Activated CD4-positive, alpha-beta T cell treated with anti-CD3 and anti-CD28 coated beads, Interleukin-2, amount 50 U/mL, for 24 hours (primary cell): Measurements from ENCODE around the gene STRA8.

ENCODE experiments used
- DNase-seq, 2 donors: peaks; one replicate each; pipeline ENCODE4 v3.0.0-alpha.2; 2020; ENCODE audit warnings: low read depth in 1 of 2, low spot score in 1 of 2

The STRA8 gene

DNA sequence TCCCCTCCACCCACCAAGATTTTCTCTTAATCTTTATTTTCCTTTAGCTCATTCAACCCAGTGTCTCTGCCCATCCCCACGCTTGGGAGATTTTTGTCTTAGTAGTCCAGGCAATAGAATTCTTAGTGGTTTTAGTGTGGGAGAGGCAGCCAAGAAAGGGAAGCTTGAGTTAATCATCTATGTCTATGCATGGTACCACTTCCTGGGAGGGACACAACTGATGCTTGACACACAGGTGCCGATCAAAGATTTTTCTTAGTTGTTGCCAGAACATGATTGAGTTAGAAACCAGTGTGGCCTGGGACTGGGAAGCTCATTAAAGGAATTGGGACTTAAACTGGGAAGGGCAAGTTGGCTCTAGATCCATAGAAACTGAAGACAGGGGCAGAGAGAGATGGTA lies 3.1 kb downstream of the STRA8 start:
- no peak for DNase-seq

GRCh38 chr7:135238112-135238744 lies 4.6 kb downstream of the STRA8 start:
- DNase-seq: no peak

DNA sequence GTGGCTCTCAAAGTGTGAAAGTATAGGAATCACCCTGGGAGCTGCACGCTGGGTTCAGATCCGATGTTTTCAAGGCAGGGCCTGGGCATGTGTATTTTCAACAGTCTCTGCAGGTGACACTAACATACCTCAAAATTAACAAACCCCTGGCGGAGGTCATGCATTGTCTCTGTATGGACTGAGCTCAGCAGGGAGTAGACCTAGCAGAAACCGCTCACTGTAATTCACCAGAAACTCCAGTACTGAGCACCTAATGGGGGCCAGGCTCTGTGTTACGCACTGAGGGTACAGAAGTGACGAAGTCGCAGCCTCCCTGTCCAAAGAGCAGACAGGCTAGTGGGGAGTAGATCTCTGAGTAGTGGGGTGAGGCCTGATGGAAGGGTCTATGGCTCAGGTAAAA lies 5.6 kb downstream of the STRA8 start:
- DNase-seq: no peak

DNA sequence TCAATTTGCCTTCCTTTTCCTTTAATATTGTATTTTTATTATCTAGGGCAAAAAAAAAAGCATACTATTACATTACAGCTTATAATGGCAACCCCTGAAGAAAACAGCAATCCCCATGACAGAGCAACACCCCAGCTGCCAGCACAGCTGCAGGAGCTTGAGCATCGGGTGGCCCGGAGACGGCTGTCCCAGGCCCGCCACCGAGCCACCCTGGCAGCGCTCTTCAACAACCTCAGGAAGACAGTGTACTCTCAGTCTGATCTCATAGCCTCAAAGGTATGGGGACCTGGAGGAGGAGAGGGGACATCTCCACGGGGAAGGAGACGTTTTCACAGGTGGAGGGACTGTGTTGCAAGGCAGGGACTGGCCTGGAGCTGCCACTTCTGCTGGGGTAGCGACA lies 6.8 kb downstream of the STRA8 start:
- DNase-seq: no peak

DNA sequence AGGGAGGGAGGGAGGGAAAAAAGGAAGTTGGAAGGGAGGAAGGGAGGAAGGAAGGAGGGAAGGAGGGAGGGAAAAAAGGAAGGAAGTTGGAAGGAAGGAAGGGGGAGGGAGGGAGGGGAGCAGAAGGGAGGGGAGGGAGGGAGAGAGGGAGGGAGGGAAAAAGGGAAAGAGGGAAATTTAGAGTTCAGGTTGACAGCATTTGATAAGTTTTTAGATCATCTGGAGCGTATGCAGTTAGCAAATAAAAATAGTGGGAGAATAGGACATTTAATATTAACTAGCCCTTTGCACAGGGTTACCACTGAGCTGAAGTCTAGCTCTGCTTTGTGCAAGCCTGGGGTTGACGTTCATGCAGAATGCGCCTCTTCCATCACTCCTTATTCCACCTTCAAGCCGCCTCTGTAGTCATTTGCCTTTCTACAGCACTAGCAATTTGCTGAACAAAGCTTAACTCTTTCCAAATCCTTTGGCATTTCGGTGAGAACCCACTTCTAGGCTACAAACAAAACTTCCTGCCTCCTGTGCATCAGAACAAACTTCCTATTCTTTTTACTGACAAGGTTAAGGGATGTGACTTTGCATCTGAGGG lies 8.6 kb downstream of the STRA8 start:
- no peak for DNase-seq

GRCh38 chr7:135245226-135246190 lies 11.9 kb downstream of the STRA8 start:
- no peak for DNase-seq

DNA sequence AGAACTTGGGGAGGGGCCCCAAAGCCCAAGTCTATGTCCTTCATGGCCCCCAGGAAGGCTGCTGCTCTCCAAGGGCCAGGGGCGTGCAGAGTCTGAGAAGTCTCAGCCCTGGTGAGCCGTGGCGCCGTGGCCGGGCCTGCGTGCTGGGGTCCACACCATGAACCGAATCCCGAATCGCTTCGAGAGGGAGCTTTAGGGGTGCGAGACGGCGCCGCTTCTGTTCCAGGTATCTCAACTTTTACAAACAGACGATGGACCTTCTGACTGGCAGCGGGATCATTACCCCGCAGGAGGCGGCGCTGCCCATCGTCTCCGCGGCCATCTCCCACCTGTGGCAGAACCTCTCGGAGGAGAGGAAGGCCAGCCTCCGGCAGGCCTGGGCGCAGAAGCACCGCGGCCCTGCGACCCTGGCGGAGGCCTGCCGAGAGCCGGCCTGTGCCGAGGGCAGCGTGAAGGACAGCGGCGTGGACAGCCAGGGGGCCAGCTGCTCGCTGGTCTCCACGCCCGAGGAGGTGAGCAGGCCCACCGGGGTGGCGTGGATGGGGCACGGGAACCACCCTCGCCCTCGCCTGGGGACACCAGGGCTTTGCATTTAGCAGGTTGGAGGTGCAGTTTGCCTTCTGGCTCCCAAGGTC lies 12.7 kb downstream of the STRA8 start:
- DNase-seq: no peak

DNA sequence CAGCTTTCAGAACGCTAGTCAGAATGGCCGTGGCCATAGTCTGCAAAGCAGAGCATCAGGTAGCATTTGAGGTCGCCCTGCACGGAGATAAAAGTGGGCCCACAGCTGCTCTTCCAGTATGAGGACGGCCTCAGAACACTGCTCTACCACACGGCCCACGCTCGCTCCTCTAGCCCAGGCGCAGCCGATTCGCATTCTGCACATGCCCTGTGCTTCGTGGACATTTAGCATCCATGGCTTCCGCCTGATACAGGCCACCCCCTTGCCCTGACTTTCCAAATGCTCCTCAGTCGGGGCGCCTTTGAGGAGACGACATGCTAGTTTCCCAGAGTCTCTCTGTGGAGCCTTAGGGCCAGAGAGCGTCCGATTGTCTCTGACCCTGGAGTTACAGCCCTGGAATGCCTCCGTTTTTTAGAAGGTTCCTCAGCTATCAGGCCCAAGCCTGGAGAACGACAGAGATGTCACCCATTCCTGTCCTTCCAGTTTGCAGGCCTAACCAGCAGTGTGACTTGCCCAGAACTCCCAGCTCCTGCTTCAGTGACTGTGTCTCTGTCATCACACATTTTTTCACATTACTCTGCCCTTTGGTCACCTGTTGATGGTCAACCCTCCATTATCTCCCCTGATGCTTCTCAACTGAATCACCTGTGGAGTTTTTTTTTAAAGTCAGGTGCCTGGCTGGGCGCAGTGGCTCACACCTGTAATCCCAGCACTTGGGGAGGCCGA lies 14.3 kb downstream of the STRA8 start:
- DNase-seq: no peak

DNA sequence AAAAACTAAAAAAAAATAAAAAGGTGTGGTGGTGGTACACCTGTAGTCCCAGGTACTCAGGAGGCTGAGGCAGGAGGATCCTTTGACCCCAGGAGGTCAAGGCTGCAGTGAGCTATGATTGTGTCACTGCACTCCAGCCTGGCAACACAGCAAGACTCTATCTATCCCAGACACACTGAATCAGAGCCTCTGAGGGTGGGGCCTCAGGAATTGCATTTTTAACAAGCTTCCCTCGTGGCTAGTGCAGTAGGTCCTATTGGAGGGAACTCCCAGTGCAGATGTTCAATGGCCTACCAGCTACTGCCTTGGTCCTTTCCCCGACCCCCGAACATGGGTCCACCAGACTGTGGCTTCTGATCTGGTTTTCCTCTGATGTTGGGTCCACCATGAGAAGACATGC lies 14.9 kb downstream of the STRA8 start:
- DNase-seq: no peak

- peak in 1 of 2 donors; percentile 9 for DNase-seq
Observed at GRCh38 chr7:135251496-135252391, 18.1 kb downstream of the STRA8 start.

DNA sequence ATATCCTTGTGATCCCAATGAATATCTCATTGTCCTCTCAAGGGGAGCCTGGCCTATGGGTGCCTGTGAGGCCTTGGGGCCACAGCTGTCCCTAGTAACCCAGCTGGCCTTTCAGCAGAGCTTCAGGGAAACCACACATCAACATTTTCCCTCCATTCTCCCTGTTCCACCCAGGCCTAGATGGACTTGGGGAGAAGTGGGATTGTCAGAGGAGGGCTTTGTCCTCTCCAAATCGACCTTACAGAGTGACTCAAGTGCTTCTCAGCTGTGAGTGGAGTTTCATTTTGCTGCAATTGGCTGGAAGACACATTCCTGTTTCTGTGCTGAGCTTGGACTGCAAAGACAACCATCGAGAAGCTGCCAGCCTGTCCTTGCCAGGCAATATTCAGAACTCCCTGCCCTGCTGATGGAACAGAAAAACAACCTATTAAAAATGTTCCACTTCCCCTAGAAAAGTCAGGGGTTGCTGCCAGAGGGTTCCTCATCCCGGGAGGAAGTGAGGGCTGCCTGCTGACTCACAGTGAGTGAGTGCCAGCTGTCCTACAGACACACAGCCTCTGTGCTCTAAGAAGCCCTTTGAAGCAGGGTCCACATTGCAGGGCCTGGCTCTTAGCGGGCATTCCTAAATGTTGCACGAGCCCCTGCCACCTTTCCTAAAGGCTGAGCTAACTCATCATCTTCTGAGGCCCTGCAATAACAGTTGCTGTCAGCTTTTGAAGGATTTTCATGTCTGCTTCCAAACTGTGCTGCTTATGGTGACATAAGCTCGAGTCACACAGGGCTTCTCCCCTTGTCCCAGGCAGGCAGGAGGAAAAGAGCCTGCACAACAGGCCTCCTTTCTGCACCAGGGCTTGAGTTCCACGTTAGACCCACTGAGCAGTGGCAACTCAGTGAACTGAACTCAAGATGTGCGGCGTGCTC lies 20.5 kb downstream of the STRA8 start:
- no peak for DNase-seq

GRCh38 chr7:135257790-135258189 lies 24.2 kb downstream of the STRA8 start:
- no peak for DNase-seq

DNA sequence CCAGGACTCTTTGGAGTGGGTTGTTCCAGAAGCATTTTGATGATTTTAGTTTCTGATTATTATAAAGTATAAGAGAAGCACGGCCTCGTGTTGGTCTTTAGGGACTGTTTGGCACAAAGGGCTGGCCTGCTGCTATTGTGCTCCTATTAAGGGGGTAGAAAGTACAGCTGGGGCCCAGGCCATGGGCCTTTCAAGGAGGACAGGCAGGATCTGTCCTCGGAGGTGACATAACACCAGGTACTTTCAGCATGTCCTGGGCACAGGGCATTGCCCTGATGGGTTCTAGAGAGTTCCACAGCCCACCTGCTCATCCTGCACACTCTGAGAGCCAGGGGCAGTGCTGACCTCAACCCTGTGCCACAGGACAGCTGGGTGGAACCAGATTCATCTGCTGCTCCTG lies 24.9 kb downstream of the STRA8 start:
- no peak for DNase-seq

- DNase-seq: no peak
Observed at GRCh38 chr7:135259702-135260101, 26.1 kb downstream of the STRA8 start.

DNA sequence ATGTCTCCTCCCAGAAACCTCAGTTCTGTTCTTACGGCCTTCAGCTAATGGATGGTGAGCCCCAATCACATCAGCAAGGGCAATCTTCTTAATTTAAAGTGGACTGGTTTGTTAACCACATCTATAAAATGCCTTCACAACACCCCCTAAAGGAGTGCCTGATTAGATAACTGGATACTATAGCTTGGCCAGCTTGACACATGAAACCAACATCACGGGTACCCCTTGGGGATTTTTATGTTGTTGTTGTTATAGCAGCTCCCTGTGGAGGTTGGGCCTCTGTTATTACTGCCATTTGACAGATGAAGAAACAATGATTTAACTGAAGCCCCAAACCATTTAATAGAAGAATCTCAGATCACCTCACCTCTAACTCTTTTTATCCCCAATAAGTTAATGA lies 26.8 kb downstream of the STRA8 start:
- no peak for DNase-seq

- DNase-seq: no peak
Observed at GRCh38 chr7:135260930-135261721, 27.5 kb downstream of the STRA8 start.

DNA sequence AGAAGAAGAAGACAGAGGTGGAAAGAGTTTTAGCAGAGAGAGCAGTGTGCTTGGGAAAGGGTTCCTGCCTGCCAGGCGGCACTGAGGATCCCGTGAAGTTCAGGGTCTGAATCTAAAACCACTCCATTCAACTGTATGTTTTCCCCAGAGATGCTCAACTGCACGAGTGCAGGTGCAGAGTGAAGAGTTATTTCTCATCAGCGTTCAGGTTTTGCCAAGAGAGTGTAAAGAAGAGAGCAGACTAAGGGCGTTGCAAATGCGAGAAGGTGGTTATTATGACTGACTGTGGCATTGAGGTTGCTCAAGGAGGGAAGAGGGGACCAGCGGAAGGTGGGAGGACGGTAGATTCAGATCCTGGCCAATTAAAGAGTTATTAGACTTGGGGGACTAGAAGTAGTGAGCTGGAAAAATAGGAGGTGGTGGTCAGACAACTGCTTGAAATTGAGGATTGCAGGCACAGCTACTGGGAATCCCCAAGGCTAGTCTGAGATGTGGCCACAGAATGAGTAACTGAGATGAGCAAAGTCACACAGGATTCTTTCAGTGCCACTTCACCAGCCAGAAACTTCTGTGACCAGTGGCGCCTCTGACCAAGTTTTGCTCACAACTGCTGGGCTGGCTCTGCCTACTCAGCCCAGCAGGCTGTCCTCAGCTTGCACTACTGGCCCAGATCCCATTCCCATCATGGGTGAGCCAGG lies 29.1 kb downstream of the STRA8 start:
- DNase-seq: no peak
